HG03159 (cell line): ENCODE measurements around the gene MGARP.

Experiments
- ATAC-seq: cut with Tn5 transposase; IDR thresholded peaks from one replicate; pipeline ENCODE4 v1.9.1; 2021; ENCODE audit warnings: mild to moderate bottlenecking, moderate library complexity; ENCODE audit not compliant: unreplicated experiment

Gene MGARP

GRCh38 chr4:139245590-139245989 lies 34.4 kb downstream of the MGARP start:
- ATAC-seq = no peak

GRCh38 chr4:139243448-139244365 lies 36.3 kb downstream of the MGARP start:
- no peak for ATAC-seq

DNA sequence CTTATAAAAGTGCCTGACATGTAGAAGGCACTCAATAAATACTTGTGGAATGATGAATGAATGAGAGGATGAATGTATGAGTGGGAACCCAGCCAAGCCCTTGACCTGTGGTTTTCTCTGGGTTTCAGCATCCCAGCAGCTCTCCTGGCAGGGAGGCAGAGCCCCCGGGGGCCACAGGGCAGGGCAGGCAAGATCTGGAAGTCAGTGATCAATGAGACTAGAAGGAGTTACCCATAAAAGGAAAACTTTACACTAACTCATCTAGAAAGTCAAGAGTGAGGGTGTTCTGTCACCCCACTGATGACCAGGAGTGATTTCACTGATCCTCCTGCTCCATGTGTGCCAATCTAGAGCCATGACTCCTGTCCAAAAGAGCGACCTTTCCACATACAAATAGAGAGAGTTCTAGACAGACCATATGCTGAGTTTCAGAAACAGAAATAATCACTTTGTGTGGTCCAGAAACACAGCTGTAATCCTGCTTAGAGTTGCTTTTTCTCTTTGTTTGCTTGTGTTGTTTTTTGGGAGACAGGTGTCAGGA lies 37.4 kb downstream of the MGARP start:
- no peak for ATAC-seq

- no peak for ATAC-seq
These were observed 38.3 kb downstream of the MGARP start for GRCh38 chr4:139241784-139242151.

DNA sequence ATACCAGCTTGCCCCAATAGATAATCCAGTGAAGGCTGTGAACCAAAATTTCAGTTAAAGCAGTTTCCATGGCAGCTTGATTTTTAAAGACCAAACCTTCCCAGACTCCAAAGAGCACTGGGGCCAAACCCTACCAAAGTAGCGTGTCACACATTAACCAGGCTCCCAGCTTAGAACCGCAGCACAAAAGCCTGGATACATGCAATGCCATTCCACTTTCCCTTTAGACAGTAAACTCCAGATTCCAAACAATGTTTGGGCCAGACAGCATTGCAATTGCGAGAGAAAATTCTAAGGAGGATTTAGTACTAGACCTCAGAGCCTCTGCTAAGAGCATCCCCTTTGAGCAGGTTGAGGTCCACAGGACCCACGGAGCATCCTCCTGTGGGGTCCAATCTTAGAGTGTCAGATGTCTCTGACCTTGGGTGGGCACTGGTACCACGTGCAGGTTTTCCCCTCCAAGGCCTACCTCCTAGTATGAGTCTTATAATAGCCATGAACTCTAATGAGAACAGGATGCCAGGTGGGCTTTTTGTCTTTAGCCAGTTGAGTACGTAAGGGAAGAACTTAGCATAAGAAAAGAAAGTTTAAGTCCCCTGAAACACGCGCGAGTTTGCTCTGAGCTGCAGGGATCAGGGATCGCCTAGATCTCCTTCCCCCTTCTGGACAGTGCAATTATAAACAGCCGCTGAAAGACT lies 38.8 kb downstream of the MGARP start:
- ATAC-seq = no peak

DNA sequence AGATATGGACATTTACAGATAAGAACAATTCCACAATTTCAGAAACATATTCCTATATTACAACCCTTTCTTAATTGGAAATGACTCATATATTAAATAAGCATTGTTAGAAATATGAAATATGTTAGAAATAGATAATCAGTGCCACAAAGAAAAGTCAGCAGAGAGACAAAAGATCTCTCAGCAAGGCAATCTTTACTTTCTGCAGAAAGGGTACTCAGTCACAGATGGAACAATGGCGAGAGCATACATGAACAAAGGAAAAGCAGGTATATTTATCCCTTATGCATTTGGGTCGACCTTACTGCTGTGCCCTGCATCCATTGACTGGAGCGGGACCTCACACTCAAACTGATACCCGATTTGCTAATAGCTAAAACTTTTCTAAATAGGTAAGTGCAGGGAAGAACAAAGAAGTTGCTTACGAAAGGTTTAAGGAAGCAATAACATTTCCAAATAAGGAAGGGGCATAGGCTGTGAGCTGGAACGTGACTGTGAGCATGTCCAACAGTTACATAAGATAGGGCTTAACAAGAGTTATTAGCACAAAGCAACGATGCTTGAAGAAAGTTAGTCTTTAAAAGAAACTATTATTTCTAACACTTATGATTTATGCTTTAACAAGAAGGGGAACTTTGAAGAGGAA lies 40.8 kb downstream of the MGARP start:
- no peak for ATAC-seq

DNA sequence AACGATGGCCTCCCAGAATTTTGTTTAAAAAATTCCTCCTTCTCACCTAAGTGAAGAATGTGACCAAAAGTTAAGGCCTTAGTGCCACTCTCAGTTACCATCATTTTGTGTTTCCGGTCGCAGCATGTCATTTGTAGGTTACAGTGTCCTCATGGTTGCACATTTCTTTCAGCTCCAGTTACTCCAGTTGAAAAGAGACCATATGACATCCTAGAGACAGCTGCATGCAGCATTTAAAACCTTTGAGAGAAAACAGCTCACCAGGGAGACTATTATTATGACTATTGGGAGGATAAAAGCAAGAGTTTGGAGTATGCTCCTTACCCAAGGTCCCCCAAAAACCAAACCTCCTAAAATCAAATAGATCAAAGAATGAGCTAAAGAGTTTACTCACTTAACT lies 45.8 kb downstream of the MGARP start:
- no peak for ATAC-seq

DNA sequence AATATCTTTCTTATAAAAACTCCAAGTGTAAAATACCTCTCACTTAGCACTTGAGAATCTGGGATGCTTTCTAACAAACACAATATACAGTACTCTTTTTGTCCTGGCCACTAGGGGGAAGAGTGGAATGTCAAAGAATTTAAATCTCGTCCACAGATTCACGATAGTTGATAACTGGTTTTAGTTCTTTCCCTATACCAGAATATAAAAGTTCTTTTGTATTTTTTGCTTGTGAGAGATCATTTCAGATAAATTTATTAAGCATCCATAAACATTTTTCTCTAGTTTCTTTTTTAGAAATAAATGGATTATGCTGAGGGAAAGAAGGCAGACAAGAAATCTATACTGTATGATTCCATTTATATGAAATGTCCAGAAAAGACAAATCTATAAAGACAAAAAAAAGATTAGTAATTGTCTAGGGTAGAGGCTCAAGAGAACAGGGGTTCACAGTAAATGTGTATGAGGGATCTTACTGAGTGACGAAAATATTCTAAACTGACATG lies 50.4 kb downstream of the MGARP start:
- peak; percentile 59 for ATAC-seq

- ATAC-seq = peak; percentile 62
These were observed 52.2 kb downstream of the MGARP start for GRCh38 chr4:139227729-139228404.

GRCh38 chr4:139223682-139224317 lies 56.2 kb downstream of the MGARP start:
- ATAC-seq = no peak

GRCh38 chr4:139222215-139222614 lies 57.8 kb downstream of the MGARP start:
- no peak for ATAC-seq

GRCh38 chr4:139221687-139222086 lies 58.3 kb downstream of the MGARP start:
- ATAC-seq = no peak

DNA sequence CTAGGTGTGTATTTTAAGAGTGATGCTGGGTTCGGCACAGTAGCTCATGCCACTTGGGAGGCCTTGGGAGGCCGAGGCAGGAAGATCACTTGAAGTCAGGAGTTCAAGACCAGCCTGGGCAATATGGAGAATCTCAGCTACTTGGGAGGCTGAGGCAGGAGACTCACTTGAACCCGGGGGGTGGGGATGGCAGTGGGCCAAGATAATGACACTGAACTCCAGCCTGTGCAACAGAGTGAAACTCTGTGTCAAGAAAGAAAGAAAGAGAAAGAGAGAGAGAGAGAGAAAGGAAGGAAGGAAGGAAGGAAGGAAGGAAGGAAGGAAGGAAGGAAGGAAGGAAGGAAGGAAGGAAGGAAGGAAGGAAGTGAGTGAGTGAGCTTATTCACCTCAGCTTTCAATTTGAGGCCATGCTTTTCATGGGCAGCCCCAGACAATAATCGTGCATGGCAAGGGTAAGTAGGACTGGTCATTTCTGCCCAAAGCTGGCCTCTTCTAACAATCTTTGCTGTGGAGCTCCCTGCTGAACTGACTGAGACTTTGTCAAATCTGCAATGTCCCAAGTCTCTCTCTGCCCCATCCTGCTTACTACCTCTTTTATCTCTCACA lies 60.5 kb downstream of the MGARP start:
- ATAC-seq = no peak
